Cardiac muscle cell (in vitro differentiated cells and primary cell): Measurements from ENCODE around the gene PITPNC1. TPM values are rescaled to one million over a fixed set of nuclear protein-coding genes. Genes with fewer than 3 reads are reported as not detected.
"Not testable (repeated sequence)": the region's sequence is repeated elsewhere in the genome, so short reads cannot be mapped to it uniquely, and the experiment has no call there.

Experiments
- DNase-seq, 2 donors: peaks; one replicate each; pipeline versions ENCODE4 v3.0.0 to v3.0.0-alpha.2; 2010 to 2017; ENCODE audit warnings: low read depth in 1 of 2, low spot score in 1 of 2
- H3K27ac ChIP-seq: fragments of 200-600 bp; sonication (generic); 2 replicates; pipeline ENCODE4 v1.5.1; 2016
- H3K27me3 ChIP-seq: fragments of 200-600 bp; sonication (generic); 2 replicates; pipeline ENCODE4 v1.6.0; 2016; ENCODE audit warnings: control low read depth
- H3K36me3 ChIP-seq: fragments of 200-600 bp; sonication (generic); 2 replicates; pipeline ENCODE4 v1.5.1; 2016; ENCODE audit warnings: control low read depth
- H3K4me1 ChIP-seq: fragments of 200-600 bp; sonication (generic); 2 replicates; pipeline ENCODE4 v1.8.1; 2017; ENCODE audit warnings: low read depth, mild to moderate bottlenecking, mixed run types
- H3K4me3 ChIP-seq: fragments of 200-600 bp; sonication (generic); 2 replicates; pipeline ENCODE4 v1.5.1; 2016; ENCODE audit warnings: mild to moderate bottlenecking
- H3K9me3 ChIP-seq: fragments of 200-600 bp; sonication (generic); 2 replicates; pipeline ENCODE4 v1.5.1; 2017; ENCODE audit warnings: low read depth, mild to moderate bottlenecking, control low read depth
- polyA plus RNA-seq: library from polyadenylated mRNA; unstranded; fragments of >200 nt; fragmentation: Nextera tagmentation; extraction: Ambion mirVana; gene quantifications from 2 replicates; pipeline ENCODE4 v1.2.1, GENCODE V29; 2016
- total RNA-seq: library from RNA; depleted of rRNA; stranded (reverse); fragments of >200 nt; gene quantifications from 2 replicates; pipeline ENCODE4 v1.2.3, GENCODE V29; 2016
- TF ChIP-seq, protein P1 (sequence below): IDR thresholded peaks from 2 replicates; pipeline ENCODE4 v1.5.1; 2012; ENCODE audit warnings: low read depth, mild to moderate bottlenecking, low read length

The PITPNC1 gene
- total and polyA plus RNA-seq, 2 experiments from 2014 or later, result 4.8 to 5.7 TPM

DNA sequence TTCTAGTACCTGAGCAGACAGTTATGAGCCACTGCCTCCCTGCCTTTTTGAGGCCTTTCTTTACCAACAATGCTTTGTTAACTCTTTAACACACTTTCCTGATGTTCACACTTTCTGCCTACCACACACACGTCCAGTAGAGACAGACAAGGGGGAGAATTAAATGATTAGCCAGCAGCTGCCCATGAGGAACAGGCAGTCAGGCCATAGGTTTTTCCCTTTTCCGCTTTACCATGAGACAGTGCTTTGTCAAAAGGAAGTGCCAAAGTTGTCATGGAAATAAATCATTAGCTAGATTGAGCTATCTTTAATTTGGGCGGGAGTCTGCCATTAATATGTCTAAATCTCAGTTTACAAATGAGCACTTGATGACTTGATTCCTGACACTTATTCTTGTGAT lies 102.1 kb downstream of the PITPNC1 start:
- H3K9me3 ChIP-seq, result no peaks in the 10 kb centered on the region
- no peak overlapping the region for H3K4me3 ChIP-seq
- TF ChIP-seq, protein P1, sequence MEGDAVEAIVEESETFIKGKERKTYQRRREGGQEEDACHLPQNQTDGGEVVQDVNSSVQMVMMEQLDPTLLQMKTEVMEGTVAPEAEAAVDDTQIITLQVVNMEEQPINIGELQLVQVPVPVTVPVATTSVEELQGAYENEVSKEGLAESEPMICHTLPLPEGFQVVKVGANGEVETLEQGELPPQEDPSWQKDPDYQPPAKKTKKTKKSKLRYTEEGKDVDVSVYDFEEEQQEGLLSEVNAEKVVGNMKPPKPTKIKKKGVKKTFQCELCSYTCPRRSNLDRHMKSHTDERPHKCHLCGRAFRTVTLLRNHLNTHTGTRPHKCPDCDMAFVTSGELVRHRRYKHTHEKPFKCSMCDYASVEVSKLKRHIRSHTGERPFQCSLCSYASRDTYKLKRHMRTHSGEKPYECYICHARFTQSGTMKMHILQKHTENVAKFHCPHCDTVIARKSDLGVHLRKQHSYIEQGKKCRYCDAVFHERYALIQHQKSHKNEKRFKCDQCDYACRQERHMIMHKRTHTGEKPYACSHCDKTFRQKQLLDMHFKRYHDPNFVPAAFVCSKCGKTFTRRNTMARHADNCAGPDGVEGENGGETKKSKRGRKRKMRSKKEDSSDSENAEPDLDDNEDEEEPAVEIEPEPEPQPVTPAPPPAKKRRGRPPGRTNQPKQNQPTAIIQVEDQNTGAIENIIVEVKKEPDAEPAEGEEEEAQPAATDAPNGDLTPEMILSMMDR, result no peak
- no peaks in the 10 kb centered on the region for H3K27me3 ChIP-seq
- DNase-seq, result no peak
- H3K36me3 ChIP-seq, result no peaks in the 10 kb centered on the region
- H3K27ac ChIP-seq, result no peak overlapping the region
- H3K4me1 ChIP-seq, result no peaks in the 10 kb centered on the region

DNA sequence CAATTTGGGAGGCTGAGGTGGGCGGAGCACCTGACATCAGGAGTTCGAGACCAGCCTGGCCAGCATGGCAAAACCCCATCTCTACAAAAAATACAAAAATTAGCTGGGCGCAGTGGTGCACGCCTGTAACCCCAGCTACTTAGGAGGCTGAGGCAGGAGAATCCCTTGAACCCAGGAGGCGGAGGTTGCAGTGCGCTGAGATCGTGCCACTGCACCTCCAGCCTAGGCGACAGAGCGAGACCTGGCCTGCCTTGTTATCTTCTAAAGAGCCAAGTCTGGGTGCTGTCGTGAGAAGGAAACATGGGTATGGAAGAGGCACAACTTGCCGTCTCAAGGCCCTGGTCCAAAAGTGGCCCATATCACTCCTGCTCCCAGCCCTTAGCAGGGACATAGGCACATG lies 103.9 kb downstream of the PITPNC1 start:
- DNase-seq, H3K27ac ChIP-seq, H3K27me3 ChIP-seq, H3K4me3 ChIP-seq, H3K4me1 ChIP-seq, H3K36me3 ChIP-seq, H3K9me3 ChIP-seq: not testable (repeated sequence)

DNA sequence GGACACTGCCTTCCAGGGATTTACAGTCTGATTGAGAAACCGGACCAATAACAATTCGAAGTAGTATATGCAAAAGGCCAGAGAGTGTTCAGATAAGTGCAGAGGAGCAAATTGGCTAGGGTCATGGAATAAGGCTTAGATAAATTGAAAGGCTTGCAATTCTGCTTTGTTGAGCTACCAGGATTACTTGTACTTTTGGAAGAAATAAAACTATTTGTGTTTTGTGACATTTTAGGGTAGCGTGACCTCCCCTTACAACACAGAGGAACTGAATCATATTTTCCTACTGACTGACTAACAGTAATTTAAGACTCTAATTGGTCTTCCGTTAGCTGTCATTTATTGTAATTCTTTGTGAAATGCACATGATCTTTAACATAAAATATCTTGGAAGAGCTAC lies 104.7 kb downstream of the PITPNC1 start:
- H3K27me3 ChIP-seq, result no peaks in the 10 kb centered on the region
- DNase-seq, result peak in 1 of 2 donors; percentile 59
- no peaks in the 10 kb centered on the region for H3K36me3 ChIP-seq
- no peaks in the 10 kb centered on the region for H3K4me1 ChIP-seq
- H3K27ac ChIP-seq, result no peak overlapping the region
- H3K9me3 ChIP-seq, result no peaks in the 10 kb centered on the region
- TF ChIP-seq, protein P1, result no peak
- no peak overlapping the region for H3K4me3 ChIP-seq

DNA sequence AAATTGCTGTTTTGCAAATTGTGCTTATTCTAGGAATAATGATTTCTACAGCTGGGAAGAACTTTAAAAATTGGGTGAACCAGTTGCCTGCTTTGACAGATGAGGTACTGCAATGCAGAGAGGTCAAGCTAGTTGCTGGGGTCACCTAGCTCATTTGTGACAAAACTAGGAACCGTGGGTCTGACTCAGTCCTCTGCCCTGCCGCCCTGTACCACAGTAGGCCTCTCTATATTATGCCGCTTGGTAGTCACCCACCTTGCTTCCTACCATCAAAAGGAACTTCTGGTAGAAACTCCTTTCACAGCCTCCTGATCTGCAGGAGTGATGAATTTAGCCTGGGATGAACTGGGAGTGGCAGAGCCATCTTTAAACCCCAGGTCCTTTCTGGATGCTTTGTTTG lies 105.7 kb downstream of the PITPNC1 start:
- Histone ChIP-seq H3K9me3 (no peaks in the 10 kb centered on the region), H3K27ac (no peak overlapping the region), H3K27me3 (no peaks in the 10 kb centered on the region), H3K4me1 (no peaks in the 10 kb centered on the region), H3K4me3 (no peak overlapping the region), H3K36me3 (no peaks in the 10 kb centered on the region)
- DNase-seq, result no peak
- TF ChIP-seq, protein P1, result no peak

DNA sequence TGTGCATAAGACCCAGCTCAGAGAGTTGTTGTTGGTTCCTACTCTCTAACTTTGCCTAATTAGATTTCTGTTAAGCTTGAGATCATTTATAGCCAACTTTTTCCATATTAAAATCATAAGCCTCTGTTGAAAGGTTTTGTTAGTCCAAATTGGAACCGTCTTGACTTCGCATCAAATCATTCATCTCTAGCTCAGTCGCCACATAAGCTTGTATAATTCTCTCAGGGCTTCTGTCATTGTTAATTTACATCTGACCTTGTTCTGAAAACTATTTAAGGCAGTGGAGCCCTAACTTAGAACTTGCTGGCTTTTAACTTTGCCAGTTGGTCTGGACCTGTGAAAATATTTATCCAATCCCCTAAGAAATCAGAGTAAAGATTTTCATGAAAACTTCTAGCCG lies 107.2 kb downstream of the PITPNC1 start:
- TF ChIP-seq, protein P1, result no peak
- no peaks in the 10 kb centered on the region for H3K4me1 ChIP-seq
- no peak overlapping the region for H3K4me3 ChIP-seq
- no peak overlapping the region for H3K27ac ChIP-seq
- no peaks in the 10 kb centered on the region for H3K36me3 ChIP-seq
- DNase-seq, result no peak
- H3K27me3 ChIP-seq, result no peaks in the 10 kb centered on the region
- H3K9me3 ChIP-seq, result no peaks in the 10 kb centered on the region

DNA sequence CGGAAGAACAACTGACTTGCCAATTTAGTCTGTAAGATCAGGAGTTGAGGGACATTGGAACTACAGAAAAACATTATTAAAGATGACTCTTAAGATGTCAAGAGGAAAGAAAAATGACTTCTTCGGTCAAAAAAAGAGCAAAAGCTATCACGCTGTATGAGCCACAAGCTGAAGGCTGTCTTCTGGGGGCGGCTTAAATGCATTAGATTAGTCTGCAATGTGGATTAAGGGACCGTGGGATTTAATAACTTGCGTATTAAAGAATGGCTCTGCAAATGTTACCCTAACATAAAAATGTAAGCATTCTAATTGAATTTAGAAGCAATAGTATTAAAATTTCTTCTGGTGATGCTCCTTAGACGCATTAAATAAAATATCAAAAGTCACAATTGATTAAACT lies 108.6 kb downstream of the PITPNC1 start:
- no peaks in the 10 kb centered on the region for H3K27me3 ChIP-seq
- no peak overlapping the region for H3K4me3 ChIP-seq
- TF ChIP-seq, protein P1, result no peak
- DNase-seq, result no peak
- H3K27ac ChIP-seq, result no peak overlapping the region
- no peaks in the 10 kb centered on the region for H3K36me3 ChIP-seq
- H3K4me1 ChIP-seq, result peaks cover 3% of the 10 kb centered on the region
- H3K9me3 ChIP-seq, result no peaks in the 10 kb centered on the region
